HS-27A (cell line): ENCODE measurements around the gene DNPEP.
A peak's percentile ranks its signal among the peaks of the same experiment; 100 is the strongest.

Source experiments
- DNase-seq: peaks from one replicate; pipeline ENCODE4 v3.0.0-alpha.2; 2012; ENCODE audit warnings: low read depth, missing footprints

Gene DNPEP

DNA sequence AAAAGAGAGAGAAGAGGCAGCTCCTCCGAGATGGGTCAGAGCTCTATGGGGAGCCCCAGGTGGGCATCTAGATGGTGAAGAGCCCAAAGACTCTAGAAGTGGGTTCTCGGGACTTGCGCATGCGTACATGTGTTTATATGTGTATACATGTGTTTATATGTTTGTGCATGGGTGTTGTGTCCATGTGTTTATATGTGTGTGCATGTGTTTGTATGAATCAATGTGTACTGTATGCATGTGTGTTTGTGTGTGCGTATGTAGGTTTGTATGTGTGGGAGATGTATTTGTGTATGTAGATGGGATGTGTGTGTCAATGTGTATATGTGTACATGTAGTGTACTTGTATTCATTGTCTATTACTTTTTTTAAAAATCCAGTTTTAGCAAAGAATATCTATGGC, 25.6 kb downstream of the DNPEP start:
- DNase-seq: no peak

- no peak for DNase-seq
These were observed 29.3 kb downstream of the DNPEP start for GRCh38 chr2:219358170-219359075.

DNA sequence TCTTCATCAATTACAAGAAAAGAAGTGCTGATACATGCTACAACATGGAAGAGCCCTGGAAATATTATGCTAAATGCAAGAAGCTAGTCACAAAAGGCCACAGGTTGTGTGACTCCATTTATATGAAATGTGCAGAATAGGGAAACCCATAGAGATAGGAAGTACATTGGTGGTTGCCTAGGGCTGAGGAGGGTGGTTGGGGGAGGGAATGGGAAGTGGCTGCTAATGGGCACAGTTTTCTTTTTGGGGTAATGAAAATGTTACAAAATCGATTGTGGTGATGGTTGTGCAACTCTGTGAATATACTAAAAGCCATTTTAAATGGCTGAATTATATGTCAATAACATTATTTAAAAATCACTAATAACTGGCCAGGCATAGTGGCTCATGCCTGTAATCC, 30.9 kb downstream of the DNPEP start:
- DNase-seq: no peak

GRCh38 chr2:219354582-219354981, 33.1 kb downstream of the DNPEP start:
- DNase-seq: no peak

DNA sequence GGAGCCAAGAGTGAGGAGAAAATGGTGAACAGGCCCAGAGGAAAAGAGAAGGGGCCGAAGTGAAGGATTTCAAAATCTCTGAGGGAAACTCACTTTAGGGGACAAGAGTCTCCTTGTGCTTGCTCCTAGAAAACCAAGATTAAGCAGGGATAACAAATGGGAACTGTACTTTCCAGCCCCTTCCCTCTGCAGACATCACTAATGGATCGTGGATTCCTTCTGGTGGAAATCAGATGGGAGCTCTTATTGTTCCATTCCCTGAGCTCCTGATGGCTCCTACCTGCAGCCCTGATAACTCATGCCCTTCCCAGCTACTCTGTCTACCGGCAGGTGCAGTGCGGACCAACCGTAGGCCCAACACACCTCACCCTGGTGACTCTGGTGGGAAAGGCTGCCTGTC, 34.6 kb downstream of the DNPEP start:
- no peak for DNase-seq

- DNase-seq: peak; percentile 8
These were observed 35.2 kb downstream of the DNPEP start for GRCh38 chr2:219352448-219353023.

DNA sequence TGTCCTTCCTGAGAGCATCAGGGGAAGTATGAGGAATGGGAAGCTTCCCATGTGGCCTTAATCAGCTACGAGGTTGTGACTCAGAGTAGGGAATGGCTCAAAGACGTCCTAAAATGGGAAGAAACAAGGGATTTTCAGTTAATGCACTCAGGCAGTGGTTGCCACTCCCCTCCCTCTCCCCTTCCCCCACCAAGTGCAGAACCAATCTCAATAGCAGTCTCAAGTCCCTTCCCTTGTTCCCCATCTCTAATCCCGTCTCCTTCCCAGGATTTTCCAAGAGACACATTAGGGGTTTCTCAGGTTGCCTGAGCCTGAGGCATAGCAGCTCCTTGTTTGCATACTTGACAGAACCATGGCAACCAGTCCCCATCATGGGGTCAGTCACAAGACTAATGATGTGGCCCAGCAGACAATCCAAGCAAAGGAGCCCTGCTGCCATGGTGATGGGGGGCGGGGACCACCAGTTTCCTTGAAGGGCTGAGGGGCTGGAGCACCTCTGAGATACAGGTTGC, 36.9 kb downstream of the DNPEP start:
- no peak for DNase-seq

GRCh38 chr2:219350215-219350614, 37.5 kb downstream of the DNPEP start:
- DNase-seq: no peak

- DNase-seq: no peak
These were observed 42.8 kb downstream of the DNPEP start for GRCh38 chr2:219344751-219345430.

DNA sequence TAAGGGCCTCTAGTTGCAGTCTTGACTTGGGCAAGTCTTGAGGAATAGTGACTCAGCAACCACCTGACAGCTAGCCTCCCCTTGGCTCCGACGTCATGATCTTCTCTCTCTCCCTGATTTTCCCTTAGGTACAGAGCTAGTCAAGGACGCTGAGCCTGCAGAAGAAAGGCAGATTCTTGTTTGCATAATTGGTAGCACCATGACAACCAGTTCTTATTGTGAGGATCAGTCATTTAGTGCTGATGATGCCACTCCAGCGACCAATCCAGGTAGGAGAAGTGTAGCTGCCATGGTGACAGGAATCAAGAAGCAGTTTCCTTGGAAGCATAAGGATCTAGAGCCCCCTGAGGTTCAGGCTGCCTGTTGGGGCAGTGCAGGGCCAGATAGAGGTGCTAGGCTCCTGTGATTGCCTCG, 52.3 kb downstream of the DNPEP start:
- DNase-seq: no peak

DNA sequence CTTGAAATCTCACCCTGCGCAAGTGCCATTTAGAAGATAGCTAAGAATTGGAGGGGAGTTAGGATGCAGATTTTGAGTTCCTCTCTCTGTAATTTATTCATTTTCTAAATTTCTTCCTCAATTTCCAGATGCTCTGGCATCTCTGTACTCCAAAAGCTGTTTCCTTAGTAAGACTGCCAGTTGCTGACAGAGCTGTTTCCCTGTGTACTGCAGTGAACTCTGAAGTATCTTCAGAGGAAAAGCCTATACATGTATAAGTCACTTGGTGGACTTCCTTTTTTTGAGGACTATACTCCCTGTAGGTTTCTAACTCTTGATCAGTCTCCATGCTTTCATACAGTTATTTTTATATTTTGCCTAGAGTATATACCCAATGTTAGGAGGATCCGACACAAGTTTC, 53.6 kb downstream of the DNPEP start:
- no peak for DNase-seq

- no peak for DNase-seq
These were observed 55.2 kb downstream of the DNPEP start, which contains the start of gene RESP18 for GRCh38 chr2:219332542-219332941. RESP18 (minus strand) TSS chr2:219332744.

DNA sequence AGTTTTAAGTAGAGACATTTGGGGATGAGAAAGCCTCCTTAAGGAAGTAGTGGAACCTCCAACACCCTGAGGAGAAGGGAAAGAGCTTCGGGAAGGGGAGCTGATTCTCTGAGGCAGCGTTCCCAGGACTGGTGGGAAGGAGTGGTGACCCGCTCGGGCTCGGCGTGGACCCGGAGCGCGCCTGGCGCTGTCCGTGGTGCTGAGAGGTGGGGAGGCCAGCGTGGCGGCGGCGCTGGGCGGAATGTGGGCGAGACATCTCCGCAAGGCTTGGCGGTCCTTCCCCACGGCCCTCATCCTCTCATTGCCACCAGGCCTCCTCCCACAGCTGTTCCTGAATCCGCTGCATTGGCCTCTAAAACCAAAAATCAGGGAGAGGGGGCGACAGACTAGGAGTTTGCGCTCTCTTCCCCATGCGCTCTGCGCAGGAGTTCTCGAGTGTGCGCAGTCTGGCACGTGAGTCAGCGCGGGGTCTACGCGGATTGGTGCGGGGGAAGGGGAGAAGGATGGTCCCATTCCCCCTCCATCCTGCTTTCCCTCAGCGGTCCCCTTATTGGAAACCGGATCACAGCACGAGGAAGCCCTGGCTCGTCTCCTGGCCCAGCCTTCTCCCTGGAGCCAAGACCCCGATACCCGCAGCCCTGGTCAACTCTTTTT, 56.0 kb downstream of the DNPEP start:
- DNase-seq: no peak

DNA sequence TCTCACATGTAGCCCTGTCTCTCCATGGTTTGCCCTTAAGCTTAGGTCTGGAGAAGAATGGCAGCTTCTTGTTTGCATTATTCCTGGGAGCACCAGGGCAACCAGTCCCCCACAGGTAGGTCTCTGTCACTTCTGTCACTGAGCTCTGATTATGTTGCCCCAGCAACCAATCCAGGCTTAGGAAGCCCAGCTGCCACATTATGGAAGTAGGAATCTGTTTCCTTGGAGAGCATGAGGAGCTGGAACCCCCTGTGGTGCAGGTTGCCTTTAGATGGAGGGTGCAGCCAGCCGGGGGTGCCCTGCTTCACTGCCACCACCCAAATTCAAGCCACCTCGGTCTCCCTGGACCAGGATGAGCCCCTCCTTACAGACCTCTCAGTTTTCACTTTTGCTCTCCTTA, 60.0 kb downstream of the DNPEP start:
- no peak for DNase-seq

- DNase-seq: no peak
These were observed 61.9 kb downstream of the DNPEP start for GRCh38 chr2:219325657-219326315.

DNA sequence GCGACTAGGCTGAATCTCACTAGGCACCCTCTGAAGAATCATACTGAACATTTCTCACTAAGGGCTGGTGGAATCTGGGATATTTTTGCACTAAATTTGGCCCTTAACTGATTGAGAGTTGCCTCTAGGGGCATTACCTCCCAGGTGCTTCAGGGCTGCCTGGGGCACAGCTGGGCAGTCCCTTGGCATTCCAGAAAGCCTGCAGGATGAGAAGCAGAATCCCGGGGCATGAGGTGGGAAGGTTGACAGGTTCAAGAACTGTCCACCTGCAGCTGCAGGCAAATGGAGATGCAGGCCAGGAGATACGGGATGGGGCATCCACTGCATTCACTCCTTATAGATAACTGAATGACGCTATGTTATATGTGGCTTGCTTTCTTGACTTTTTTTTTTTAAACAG, 62.6 kb downstream of the DNPEP start:
- no peak for DNase-seq

DNA sequence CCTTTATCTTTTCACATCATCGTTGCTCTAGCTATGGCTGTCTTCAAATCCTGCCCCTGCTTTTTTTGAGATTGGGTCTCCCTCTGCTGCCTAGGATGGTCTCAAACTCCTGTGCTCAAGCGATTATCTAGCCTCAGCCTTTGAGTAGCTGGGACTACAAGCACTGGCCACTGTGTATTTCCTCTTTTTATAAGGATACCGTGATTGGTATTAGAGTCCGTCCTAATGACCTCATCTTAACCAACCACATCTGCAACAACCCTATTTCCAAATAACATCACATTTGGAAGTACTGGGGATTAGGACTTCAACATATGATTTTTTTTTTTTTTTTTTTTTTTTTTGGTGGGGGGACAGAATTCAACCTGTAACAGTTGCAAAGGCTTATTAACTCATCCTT, 64.3 kb downstream of the DNPEP start:
- no peak for DNase-seq
